ENCODE results near the gene SH3PXD2A.

DNA sequence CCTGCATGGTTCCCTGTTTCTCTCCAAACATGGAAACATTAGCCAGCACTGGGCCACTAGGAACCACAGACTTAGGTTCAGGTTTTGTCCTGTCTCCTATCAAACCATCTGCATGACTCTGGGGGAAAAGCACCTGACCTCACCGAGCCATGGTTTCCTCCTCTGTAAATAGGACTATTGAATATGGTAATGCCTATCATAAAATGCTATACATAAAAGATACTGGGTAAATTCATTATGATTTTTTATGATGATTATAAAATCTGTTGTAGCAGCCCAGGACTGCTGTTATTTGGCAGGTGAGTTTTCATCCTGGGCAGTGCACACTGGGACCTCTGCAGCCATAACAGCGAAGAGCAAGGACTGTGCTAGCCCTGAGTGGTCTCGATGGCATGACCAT, 131.8 kb downstream of the SH3PXD2A start:
- TF ChIP-seq, protein P1, sequence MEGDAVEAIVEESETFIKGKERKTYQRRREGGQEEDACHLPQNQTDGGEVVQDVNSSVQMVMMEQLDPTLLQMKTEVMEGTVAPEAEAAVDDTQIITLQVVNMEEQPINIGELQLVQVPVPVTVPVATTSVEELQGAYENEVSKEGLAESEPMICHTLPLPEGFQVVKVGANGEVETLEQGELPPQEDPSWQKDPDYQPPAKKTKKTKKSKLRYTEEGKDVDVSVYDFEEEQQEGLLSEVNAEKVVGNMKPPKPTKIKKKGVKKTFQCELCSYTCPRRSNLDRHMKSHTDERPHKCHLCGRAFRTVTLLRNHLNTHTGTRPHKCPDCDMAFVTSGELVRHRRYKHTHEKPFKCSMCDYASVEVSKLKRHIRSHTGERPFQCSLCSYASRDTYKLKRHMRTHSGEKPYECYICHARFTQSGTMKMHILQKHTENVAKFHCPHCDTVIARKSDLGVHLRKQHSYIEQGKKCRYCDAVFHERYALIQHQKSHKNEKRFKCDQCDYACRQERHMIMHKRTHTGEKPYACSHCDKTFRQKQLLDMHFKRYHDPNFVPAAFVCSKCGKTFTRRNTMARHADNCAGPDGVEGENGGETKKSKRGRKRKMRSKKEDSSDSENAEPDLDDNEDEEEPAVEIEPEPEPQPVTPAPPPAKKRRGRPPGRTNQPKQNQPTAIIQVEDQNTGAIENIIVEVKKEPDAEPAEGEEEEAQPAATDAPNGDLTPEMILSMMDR (conservative IDR thresholded peaks at IDR 0.05 in 1 of 2, IDR thresholded peaks at IDR 0.05 in 1 of 2; ENCODE audit: extremely low read depth in 1 of 2, insufficient read depth in 1 of 2, low read depth in 1 of 2, low read length in 2 of 2), result no peak
- no peak for TF ChIP-seq EZH2 (IDR thresholded peaks at IDR 0.05; ENCODE audit: borderline replicate concordance, low read length)

Measured in mammary epithelial cell (primary cell).